Measurements from ENCODE around the gene TCF21. TPM values are rescaled to one million over a fixed set of nuclear protein-coding genes. Genes with fewer than 3 reads are reported as not detected.

Gene TCF21
- total RNA-seq, 1 donor from 2014 or later, result 0.04 TPM

GRCh38 chr6:133880006-133880405 is 8.9 kb upstream of the TCF21 start:
- Mint-ChIP-seq H3K27me3 (ENCODE audit: insufficient read depth, low read depth) (peaks cover 6% of the 10 kb centered on the region), H3K4me1 (no peaks in the 10 kb centered on the region), H3K4me3 (no peak overlapping the region), H3K36me3 (no peaks in the 10 kb centered on the region), H3K27ac (no peak overlapping the region), H3K9me3 (no peaks in the 10 kb centered on the region)
- Histone ChIP-seq H3K27ac (no peak overlapping the region), H3K27me3 (peaks cover 21% of the 10 kb centered on the region), H2AFZ (replicated peaks) (no peak overlapping the region), H3K4me2 (no peak overlapping the region), H3K79me2 (ENCODE audit: low read depth) (no peaks in the 10 kb centered on the region), H3K9ac (no peak overlapping the region), H4K20me1 (ENCODE audit: low read depth) (no peaks in the 10 kb centered on the region), H3K4me3 (no peak overlapping the region), H3F3A (ENCODE audit: low read depth) (no peaks in the 10 kb centered on the region), H3K4me1 (no peaks in the 10 kb centered on the region), H3K9me3 (ENCODE audit: low read depth) (no peaks in the 10 kb centered on the region), H3K36me3 (no peaks in the 10 kb centered on the region)
- DNase-seq (ENCODE audit: low spot score), result no peak
- TF ChIP-seq EZH2phosphoT487 (IDR thresholded peaks at IDR 0.05), result no peak
- TF ChIP-seq CTCF (IDR thresholded peaks at IDR 0.05), result no peak
- no peak for TF ChIP-seq EZH2 (IDR thresholded peaks at IDR 0.05)

GRCh38 chr6:133880896-133881295 is 8.0 kb upstream of the TCF21 start:
- H3K27me3 ChIP-seq, result peaks cover 30% of the 10 kb centered on the region
- no peaks in the 10 kb centered on the region for H3F3A ChIP-seq (ENCODE audit: low read depth)
- H3K36me3 ChIP-seq, result no peaks in the 10 kb centered on the region
- no peak overlapping the region for H3K4me3 Mint-ChIP-seq
- no peak overlapping the region for H3K27ac ChIP-seq
- no peaks in the 10 kb centered on the region for H3K4me1 ChIP-seq
- H3K4me1 Mint-ChIP-seq, result no peaks in the 10 kb centered on the region
- peaks cover 6% of the 10 kb centered on the region for H3K27me3 Mint-ChIP-seq (ENCODE audit: insufficient read depth, low read depth)
- no peak overlapping the region for H2AFZ ChIP-seq (replicated peaks)
- no peak for DNase-seq (ENCODE audit: low spot score)
- H3K79me2 ChIP-seq (ENCODE audit: low read depth), result no peaks in the 10 kb centered on the region
- TF ChIP-seq CTCF (IDR thresholded peaks at IDR 0.05), result no peak
- no peak for TF ChIP-seq EZH2phosphoT487 (IDR thresholded peaks at IDR 0.05)
- TF ChIP-seq EZH2 (IDR thresholded peaks at IDR 0.05), result no peak
- H3K9ac ChIP-seq, result no peak overlapping the region
- no peaks in the 10 kb centered on the region for H3K36me3 Mint-ChIP-seq
- no peak overlapping the region for H3K4me2 ChIP-seq
- no peaks in the 10 kb centered on the region for H3K9me3 Mint-ChIP-seq
- H3K9me3 ChIP-seq (ENCODE audit: low read depth), result no peaks in the 10 kb centered on the region
- H4K20me1 ChIP-seq (ENCODE audit: low read depth), result no peaks in the 10 kb centered on the region
- no peak overlapping the region for H3K27ac Mint-ChIP-seq
- H3K4me3 ChIP-seq, result no peak overlapping the region

- Mint-ChIP-seq H3K27ac (no peak overlapping the region), H3K4me1 (peaks cover 9% of the 10 kb centered on the region), H3K27me3 (ENCODE audit: insufficient read depth, low read depth) (peaks cover 43% of the 10 kb centered on the region), H3K36me3 (no peaks in the 10 kb centered on the region), H3K9me3 (no peaks in the 10 kb centered on the region), H3K4me3 (no peak overlapping the region)
- Histone ChIP-seq H3K79me2 (ENCODE audit: low read depth) (no peaks in the 10 kb centered on the region), H3K36me3 (no peaks in the 10 kb centered on the region), H3K4me1 (peaks cover 25% of the 10 kb centered on the region), H3K4me3 (no peak overlapping the region), H3K27me3 (peaks cover 83% of the 10 kb centered on the region), H4K20me1 (ENCODE audit: low read depth) (peaks cover 12% of the 10 kb centered on the region), H3K4me2 (no peak overlapping the region), H3K27ac (no peak overlapping the region), H3F3A (ENCODE audit: low read depth) (peaks cover 9% of the 10 kb centered on the region), H3K9me3 (ENCODE audit: low read depth) (no peaks in the 10 kb centered on the region), H3K9ac (no peak overlapping the region), H2AFZ (replicated peaks) (no peak overlapping the region)
- DNase-seq (ENCODE audit: low spot score), result no peak
- no peak for TF ChIP-seq EZH2phosphoT487 (IDR thresholded peaks at IDR 0.05)
- no peak for TF ChIP-seq CTCF (IDR thresholded peaks at IDR 0.05)
- TF ChIP-seq EZH2 (IDR thresholded peaks at IDR 0.05), result no peak
Observed at GRCh38 chr6:133886104-133886775, 2.7 kb upstream of the TCF21 start.

Measured in neural progenitor cell (in vitro differentiated cells).